Non-pigmented ciliary epithelial cell (primary cell): ENCODE data around the gene CMTM4.
"Not testable (repeated sequence)": the region's sequence is repeated elsewhere in the genome, so short reads cannot be mapped to it uniquely, and the experiment has no call there.

Experiments used
- DNase-seq: peaks from one replicate; pipeline ENCODE4 v3.0.0-alpha.2; 2010; ENCODE audit warnings: low read depth

Gene CMTM4

GRCh38 chr16:66705790-66706505 lies 9.4 kb upstream of the CMTM4 start:
- no peak for DNase-seq

- no peak for DNase-seq
These were observed 7.1 kb upstream of the CMTM4 start for GRCh38 chr16:66703406-66704215.

GRCh38 chr16:66701516-66701915 lies 5.0 kb upstream of the CMTM4 start:
- no peak for DNase-seq

GRCh38 chr16:66701026-66701425 lies 4.5 kb upstream of the CMTM4 start:
- no peak for DNase-seq

- DNase-seq: no peak
These were observed 3.4 kb upstream of the CMTM4 start for GRCh38 chr16:66699898-66700297.

GRCh38 chr16:66698046-66698445 lies 1.5 kb upstream of the CMTM4 start:
- no peak for DNase-seq

GRCh38 chr16:66695935-66696668 lies 441 bp downstream of the CMTM4 start:
- no peak for DNase-seq

- DNase-seq: no peak
These were observed 1.0 kb downstream of the CMTM4 start for GRCh38 chr16:66695471-66695934.

GRCh38 chr16:66693149-66693548 lies 3.4 kb downstream of the CMTM4 start:
- DNase-seq: no peak

GRCh38 chr16:66692341-66692740 lies 4.2 kb downstream of the CMTM4 start:
- DNase-seq: no peak

GRCh38 chr16:66691234-66691633 lies 5.3 kb downstream of the CMTM4 start:
- DNase-seq: no peak

GRCh38 chr16:66690106-66690847 lies 6.3 kb downstream of the CMTM4 start:
- no peak for DNase-seq

- DNase-seq: no peak
These were observed 7.3 kb downstream of the CMTM4 start for GRCh38 chr16:66689282-66689681.

GRCh38 chr16:66687906-66688625 lies 8.5 kb downstream of the CMTM4 start:
- DNase-seq: no peak

GRCh38 chr16:66685501-66686115 lies 10.9 kb downstream of the CMTM4 start:
- DNase-seq: not testable (repeated sequence)

GRCh38 chr16:66682271-66682670 lies 14.3 kb downstream of the CMTM4 start:
- DNase-seq: no peak

- DNase-seq: no peak
These were observed 14.9 kb downstream of the CMTM4 start for GRCh38 chr16:66681676-66682075.

- DNase-seq: no peak
These were observed 18.2 kb downstream of the CMTM4 start for GRCh38 chr16:66678337-66678736.

GRCh38 chr16:66677836-66678235 lies 18.7 kb downstream of the CMTM4 start:
- DNase-seq: no peak

GRCh38 chr16:66677179-66677578 lies 19.4 kb downstream of the CMTM4 start:
- no peak for DNase-seq

GRCh38 chr16:66676599-66676998 lies 19.9 kb downstream of the CMTM4 start:
- no peak for DNase-seq
